Effector CD4-positive, alpha-beta T cell (primary cell): ENCODE data around the gene WNK2.

Experiments
- DNase-seq: peaks from one replicate; pipeline ENCODE4 v3.0.0-alpha.2; 2020

WNK2 gene

GRCh38 chr9:93255994-93256877 lies 72.3 kb downstream of the WNK2 start:
- DNase-seq = no peak

GRCh38 chr9:93256878-93257807 lies 73.2 kb downstream of the WNK2 start:
- no peak for DNase-seq

- DNase-seq = no peak
Measured at GRCh38 chr9:93257808-93258331, 73.9 kb downstream of the WNK2 start.

DNA sequence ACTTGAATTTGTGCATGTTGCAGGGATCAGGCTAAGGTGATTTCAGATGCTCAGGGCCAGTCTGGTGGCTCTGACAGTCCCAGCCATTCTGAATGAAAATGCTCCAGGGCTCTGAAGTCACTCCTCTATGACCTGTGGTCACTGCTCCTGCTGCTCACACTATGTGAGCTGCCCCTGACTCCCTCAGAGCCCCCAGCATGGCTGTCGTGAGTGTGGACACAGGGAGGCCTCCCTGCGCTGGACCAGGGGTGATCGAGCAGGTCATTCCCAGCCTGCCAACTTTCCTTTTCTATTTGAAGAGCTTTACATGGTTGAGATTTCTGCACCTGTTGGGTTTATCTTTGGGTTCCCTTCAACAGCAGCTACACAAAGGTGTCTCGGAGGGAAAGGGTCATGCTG lies 74.5 kb downstream of the WNK2 start:
- no peak for DNase-seq

DNA sequence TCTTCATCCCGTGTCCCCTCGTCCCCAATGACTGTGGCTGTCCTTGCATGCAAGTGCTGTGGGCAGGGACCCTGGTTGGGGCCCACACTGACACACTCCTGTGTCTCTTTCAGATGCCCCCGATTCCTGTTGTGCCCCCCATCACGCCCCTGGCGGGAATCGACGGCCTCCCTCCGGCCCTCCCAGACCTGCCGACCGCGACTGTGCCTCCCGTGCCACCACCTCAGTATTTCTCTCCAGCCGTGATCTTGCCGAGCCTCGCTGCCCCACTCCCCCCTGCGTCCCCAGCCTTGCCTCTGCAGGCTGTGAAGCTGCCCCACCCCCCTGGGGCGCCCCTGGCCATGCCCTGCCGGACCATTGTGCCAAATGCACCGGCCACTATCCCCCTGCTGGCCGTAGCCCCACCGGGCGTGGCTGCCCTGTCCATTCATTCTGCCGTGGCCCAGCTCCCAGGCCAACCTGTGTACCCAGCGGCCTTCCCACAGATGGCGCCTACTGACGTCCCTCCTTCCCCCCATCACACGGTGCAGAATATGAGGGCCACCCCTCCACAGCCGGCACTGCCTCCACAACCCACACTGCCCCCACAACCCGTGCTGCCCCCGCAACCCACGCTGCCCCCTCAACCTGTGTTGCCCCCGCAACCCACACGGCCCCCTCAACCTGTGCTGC lies 75.0 kb downstream of the WNK2 start:
- no peak for DNase-seq

DNA sequence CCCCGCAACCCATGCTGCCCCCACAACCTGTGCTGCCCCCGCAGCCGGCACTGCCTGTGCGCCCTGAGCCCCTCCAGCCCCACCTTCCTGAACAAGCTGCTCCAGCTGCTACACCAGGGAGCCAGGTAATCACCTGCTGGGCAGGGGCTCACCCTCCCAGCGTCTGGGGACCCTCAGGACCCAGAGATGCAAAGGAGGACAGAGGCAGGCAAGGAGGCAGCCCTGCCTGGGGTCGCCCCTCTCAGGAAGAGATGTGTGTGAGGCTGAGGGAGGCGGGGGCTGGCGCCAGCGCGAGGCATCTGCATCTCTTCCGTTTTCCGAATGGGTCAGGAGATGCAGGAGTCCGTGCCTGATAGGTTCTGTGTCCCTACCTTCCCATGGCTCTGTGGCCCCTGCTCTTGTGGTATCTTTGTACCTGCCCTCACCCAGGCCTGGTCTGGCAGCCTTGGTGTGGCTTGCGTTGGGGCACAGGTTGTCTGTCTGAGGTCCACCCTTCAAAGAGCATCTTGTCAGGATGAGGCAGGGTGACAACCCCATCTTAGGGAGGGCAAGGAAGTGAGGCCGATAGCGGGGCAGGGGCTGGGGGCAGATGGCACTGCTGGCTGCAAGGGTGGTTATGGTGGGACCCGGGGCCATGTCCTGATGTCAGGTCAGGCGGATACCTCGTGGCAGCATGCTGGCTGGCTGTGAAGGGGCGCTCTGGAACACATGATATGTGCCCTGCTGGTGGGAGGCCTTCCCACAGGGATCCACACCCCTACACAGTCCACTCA lies 75.7 kb downstream of the WNK2 start:
- no peak for DNase-seq

- no peak for DNase-seq
Measured at GRCh38 chr9:93260263-93261066, 76.5 kb downstream of the WNK2 start.

GRCh38 chr9:93261281-93261680 lies 77.3 kb downstream of the WNK2 start:
- no peak for DNase-seq

- DNase-seq = no peak
Measured at GRCh38 chr9:93261735-93262523, 78.0 kb downstream of the WNK2 start.

- no peak for DNase-seq
Measured at GRCh38 chr9:93262537-93263310, 78.8 kb downstream of the WNK2 start.

GRCh38 chr9:93263334-93264229 lies 79.6 kb downstream of the WNK2 start:
- DNase-seq = no peak

- DNase-seq = no peak
Measured at GRCh38 chr9:93264338-93265125, 80.6 kb downstream of the WNK2 start.

- no peak for DNase-seq
Measured at GRCh38 chr9:93265301-93265971, 81.5 kb downstream of the WNK2 start.

GRCh38 chr9:93265972-93266371 lies 82.0 kb downstream of the WNK2 start:
- DNase-seq = no peak

DNA sequence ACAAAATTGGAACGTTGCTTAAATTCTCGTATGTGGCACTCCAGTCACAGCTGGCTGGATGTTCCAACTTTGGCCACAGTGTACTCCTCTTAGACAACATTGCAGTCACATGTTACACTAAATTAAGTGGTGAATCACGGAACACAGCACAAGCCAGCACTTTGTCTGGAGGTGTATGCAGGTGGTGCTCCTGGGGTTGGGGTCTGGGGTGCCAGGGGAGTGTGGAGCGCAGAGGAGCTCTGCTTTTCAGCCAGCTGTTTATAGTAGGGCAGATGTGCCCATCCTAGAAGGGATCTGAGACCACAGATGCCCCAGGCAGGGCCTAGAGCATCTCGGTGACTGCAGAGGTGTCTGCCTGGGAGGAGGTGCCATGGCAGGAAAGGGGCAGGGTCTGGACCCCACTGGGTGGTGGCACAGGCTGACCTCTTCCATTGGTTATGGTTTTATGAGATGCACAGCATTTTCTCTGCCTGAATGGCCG lies 82.6 kb downstream of the WNK2 start:
- no peak for DNase-seq

DNA sequence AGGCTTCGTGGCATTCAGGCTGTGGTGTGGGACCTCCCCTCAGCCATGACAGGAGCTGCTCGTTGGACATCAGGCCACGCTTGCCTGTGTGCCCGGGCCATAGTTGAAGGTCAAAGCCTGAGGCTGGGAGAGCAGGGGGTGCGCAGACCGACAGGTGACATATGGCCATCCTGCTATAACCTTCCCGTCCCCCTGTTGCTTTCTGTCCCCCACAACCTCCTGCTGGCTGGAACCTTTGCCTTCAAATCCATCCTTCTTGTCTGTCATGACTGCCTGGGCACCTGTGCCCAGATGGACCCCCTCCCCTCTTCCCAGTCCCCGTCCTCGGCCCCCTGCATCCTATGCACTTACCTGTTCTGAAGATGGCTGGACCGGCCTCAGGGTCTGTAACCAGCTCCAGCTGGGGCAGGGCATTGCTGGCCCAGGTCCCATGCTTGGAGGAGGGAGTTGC lies 83.2 kb downstream of the WNK2 start:
- no peak for DNase-seq
